NCI-H128 (cell line): ENCODE data around the gene SEMA5A.

Experiments
- DNase-seq: peaks from one replicate; lab custom pipeline; 2025; ENCODE audit not compliant: unreplicated experiment; lab: John Stamatoyannopoulos, UW

SEMA5A gene

GRCh38 chr5:9483243-9483642, 62.6 kb downstream of the SEMA5A start:
- DNase-seq: no peak

GRCh38 chr5:9482381-9482780, 63.5 kb downstream of the SEMA5A start:
- DNase-seq: no peak

- no peak for DNase-seq
These were observed 65.4 kb downstream of the SEMA5A start for GRCh38 chr5:9480499-9480898.

- no peak for DNase-seq
These were observed 65.9 kb downstream of the SEMA5A start for GRCh38 chr5:9479990-9480389.

- DNase-seq: no peak
These were observed 66.5 kb downstream of the SEMA5A start for GRCh38 chr5:9479361-9479760.

GRCh38 chr5:9477537-9477936, 68.3 kb downstream of the SEMA5A start:
- no peak for DNase-seq

- no peak for DNase-seq
These were observed 71.5 kb downstream of the SEMA5A start for GRCh38 chr5:9474219-9475002.

GRCh38 chr5:9473624-9474023, 72.3 kb downstream of the SEMA5A start:
- DNase-seq: no peak

GRCh38 chr5:9470410-9470809, 75.5 kb downstream of the SEMA5A start:
- DNase-seq: no peak

- DNase-seq: no peak
These were observed 77.9 kb downstream of the SEMA5A start for GRCh38 chr5:9468060-9468388.

GRCh38 chr5:9467199-9468059, 78.4 kb downstream of the SEMA5A start:
- DNase-seq: no peak

- no peak for DNase-seq
These were observed 79.2 kb downstream of the SEMA5A start for GRCh38 chr5:9466697-9467096.

- DNase-seq: no peak
These were observed 81.4 kb downstream of the SEMA5A start for GRCh38 chr5:9464478-9464877.

GRCh38 chr5:9462109-9462508, 83.8 kb downstream of the SEMA5A start:
- no peak for DNase-seq

GRCh38 chr5:9460885-9461645, 84.8 kb downstream of the SEMA5A start:
- DNase-seq: no peak

GRCh38 chr5:9456435-9457042, 89.3 kb downstream of the SEMA5A start:
- no peak for DNase-seq

- DNase-seq: no peak
These were observed 89.9 kb downstream of the SEMA5A start for GRCh38 chr5:9455826-9456434.

- DNase-seq: no peak
These were observed 91.4 kb downstream of the SEMA5A start for GRCh38 chr5:9454491-9454890.

GRCh38 chr5:9454012-9454481, 91.8 kb downstream of the SEMA5A start:
- DNase-seq: no peak

GRCh38 chr5:9453480-9454011, 92.3 kb downstream of the SEMA5A start:
- no peak for DNase-seq
